ENCODE measurements around the gene MSMB. TPM values are rescaled to one million over a fixed set of nuclear protein-coding genes. Genes with fewer than 3 reads are reported as not detected.

Gene MSMB
- total and polyA plus RNA-seq, 2 of the 4 experiments (the other 2 are of a cell fraction): not detected

DNA sequence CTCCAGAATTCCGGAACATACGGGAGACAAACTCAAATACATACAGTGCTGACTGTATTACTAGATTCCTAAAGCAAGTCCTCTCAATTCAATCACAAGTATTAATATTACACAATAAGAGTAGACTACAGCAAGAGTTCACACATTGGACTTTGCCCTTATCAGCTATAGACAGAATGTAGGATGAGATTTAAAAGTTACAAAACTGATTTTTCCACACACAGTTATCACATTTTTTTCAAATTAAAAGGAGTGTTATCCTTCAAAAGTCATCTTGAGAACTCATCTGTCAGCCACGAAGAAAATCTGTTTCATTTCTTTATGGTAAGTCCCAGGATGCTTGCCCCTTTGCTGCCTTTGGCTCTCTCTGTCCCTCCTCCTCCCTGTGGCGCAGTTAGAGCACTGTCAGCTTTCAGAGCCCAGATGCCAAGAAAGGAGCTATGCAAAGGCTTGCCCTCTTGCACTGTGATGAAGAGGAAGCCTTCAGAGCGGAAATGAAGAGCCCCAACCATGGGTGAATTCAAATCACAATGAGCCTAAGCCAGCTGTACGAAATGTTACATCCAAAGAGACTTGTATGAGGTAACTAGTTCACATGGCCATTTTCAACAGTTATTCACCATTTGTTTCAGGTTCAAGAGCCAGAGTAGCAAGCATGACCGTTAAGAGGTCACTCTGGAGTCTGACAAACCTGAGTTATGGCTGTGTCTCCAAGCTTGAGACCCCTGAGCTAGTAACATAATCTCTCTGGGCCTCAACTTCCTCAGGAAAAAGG is 26.3 kb downstream of the MSMB start:
- Histone ChIP-seq H3K56ac (ENCODE audit: extremely low read depth, insufficient read depth, low read length) (no peak overlapping the region; the same call in 1 of the 2 replicates), H4K8ac (ENCODE audit: low read depth in 2 of 2, low read length in 2 of 2) (no peak overlapping the region; a peak in 1 of 4 replicates), H2AK5ac (ENCODE audit: low read depth, low read length) (peak overlapping the region; percentile 61), H2AFZ (replicated peaks; ENCODE audit: low read length, poor library complexity) (no peak overlapping the region), H3K4me1 (ENCODE audit: control insufficient read depth, insufficient read depth, low read length) (peaks cover 23% of the 10 kb centered on the region), H4K5ac (ENCODE audit: low read depth, low read length) (no peak overlapping the region), H3K9me3 (ENCODE audit: control insufficient read depth, insufficient read depth, low read length) (no peaks in the 10 kb centered on the region), H3K14ac (replicated peaks; ENCODE audit: low read depth, low read length) (peak overlapping the region; percentile 11; the same call in 1 of the 2 replicates), H3K4me2 (ENCODE audit: low read depth, low read length) (0 out of 2 replicates have a peak overlapping the region, but pooled peaks have one; percentile 42), H2BK20ac (ENCODE audit: low read depth, low read length) (no peak overlapping the region), H4K20me1 (ENCODE audit: insufficient read depth, low read length) (peaks cover 74% of the 10 kb centered on the region), H3K9ac (ENCODE audit: low read depth, low read length) (no peak overlapping the region), H3K27me3 (ENCODE audit: control insufficient read depth, insufficient read depth, low read length) (no peaks in the 10 kb centered on the region), H3K36me3 (ENCODE audit: control insufficient read depth, insufficient read depth, low read length) (peaks cover 9% of the 10 kb centered on the region), H3K4me3 (ENCODE audit: insufficient read depth, low read depth, low read length) (no peak overlapping the region), H2BK5ac (ENCODE audit: low read depth, low read length, poor library complexity, severe bottlenecking) (peak overlapping the region; percentile 21), H3K23ac (ENCODE audit: low read depth, low read length) (peak overlapping the region; percentile 50; the same call in 1 of the 2 replicates), H3K27ac (ENCODE audit: insufficient read depth, low read length) (peak overlapping the region; percentile 2; the same call in 1 of the 2 replicates), H2BK15ac (ENCODE audit: low read depth, low read length) (peak overlapping the region; percentile 65; the same call in 1 of the 3 replicates), H2BK120ac (ENCODE audit: low read depth, low read length) (0 out of 2 replicates have a peak overlapping the region, but pooled peaks have one; percentile 21), H3K4ac (ENCODE audit: low read depth, low read length) (peak overlapping the region; percentile 8; the same call in 1 of the 2 replicates), H3K9me1 (ENCODE audit: insufficient read depth, low read length) (peaks cover 20% of the 10 kb centered on the region), H3K79me1 (ENCODE audit: low read depth in 1 of 2, low read length in 2 of 2) (peaks cover 15 to 58% of the 10 kb centered on the region in 2 experiments), H2AK9ac (replicated peaks; ENCODE audit: low read depth, low read length, poor library complexity) (no peak overlapping the region), H4K91ac (ENCODE audit: insufficient read depth, low read depth, low read length) (peak overlapping the region; percentile 28; the same call in 1 of the 2 replicates), H3K18ac (ENCODE audit: low read depth, low read length) (0 out of 2 replicates have a peak overlapping the region, but pooled peaks have one; percentile 37)
- ATAC-seq (ENCODE audit: low read depth) (no peak), DNase-seq (no peak)
- dilution Hi-C loops (cut with HindIII; ENCODE audit: low sequenced_read_pairs, unreplicated experiment): no loop called here
- WGBS, 2 experiments (ENCODE audit: extremely low coverage in 2 of 2, insufficient read length in 1 of 2): 100% methylated on average over 1 of the region's 7 CpGs; no CpG with 5 or more reads in 1 of the 2 experiments
- no peak for TF ChIP-seq RCOR1 (IDR thresholded peaks at IDR 0.05; ENCODE audit: insufficient replicate concordance, low read length)
- peak; percentile 46 for TF ChIP-seq CEBPB (IDR thresholded peaks at IDR 0.05; ENCODE audit: low read depth, low read length)
- BruUV-seq (replicated peaks): no TSS peak
- ChIA-PET POLR2A (ENCODE audit: unreplicated experiment) (no interaction called here), CTCF (no interaction called here)
- in situ Hi-C loops (cut with MboI; ENCODE audit: low sequenced_read_pairs): loop anchor here (25.0 kb wide), 1 partner anchor 1032 kb away; the partner anchor contains the start of gene DEPP1
- intact Hi-C loops (cut with micrococcal nuclease): loop anchor here (10.0 kb wide), 1 partner anchor 555 kb away; no protein-coding TSS in a partner anchor
